HepG2 (cell line): ENCODE measurements around the gene TEX261. TPM values are rescaled to one million over a fixed set of nuclear protein-coding genes. Genes with fewer than 3 reads are reported as not detected.

Experiments
- ATAC-seq: fragments of 200-7000 bp; cut with Tn5 transposase; 3 replicates; pipeline ENCODE4 v1.9.1; 2020; ENCODE audit warnings: mild to moderate bottlenecking, moderate library complexity
- BruUV-seq: library from RNA; stranded (reverse); fragments of 400-500 nt; replicated peaks from 2 replicates; lab custom pipeline; 2021; lab: Mats Ljungman, UMichigan
- CTCF ChIA-PET: fragments of 300-600 bp; formaldehyde crosslinking; extraction: SDS; loops from one replicate; lab custom pipeline; 2021; ENCODE audit warnings: low total read pairs, inconsistent platforms, low intra/inter-chr PET ratio; lab: Yijun Ruan, JAX
- POLR2A ChIA-PET: fragments of 350-600 bp; sonication (Branson Sonifier 250); formaldehyde crosslinking; loops from one replicate; lab custom pipeline; 2020; ENCODE audit warnings: antibody characterized with exemption, inconsistent platforms; lab: Yijun Ruan, JAX
- DNase-seq: peaks from one replicate; pipeline ENCODE4 v3.0.0-alpha.2; 2015; ENCODE audit warnings: low spot score
- FAIRE-seq: peaks from 3 replicates; lab custom pipeline; 2011; peaks lifted over from hg19 to GRCh38; lab: Jason Lieb, UNC
- H2AFZ ChIP-seq: one replicate; pipeline ENCODE4 v1.6.1; 2011; ENCODE audit warnings: low read length, inconsistent platforms
- H3K27ac ChIP-seq: fragments of 300-600 bp; 3 replicates; pipeline ENCODE4 v1.8.0; 2011; ENCODE audit warnings: mixed run types, mild to moderate bottlenecking, mixed read lengths, low read length, inconsistent platforms; ENCODE audit not compliant: insufficient read depth; ENCODE audit errors: extremely low read length
- H3K27me3 ChIP-seq, 2 experiments: fragments of 200-600 bp in 1 of 2; 2 replicates in 1 of 2; 3 replicates in 1 of 2; pipeline versions ENCODE4 v1.6.0 to v1.8.0; 2011; ENCODE audit warnings: low read length in 2 of 2, mild to moderate bottlenecking in 2 of 2, moderate library complexity in 2 of 2, inconsistent platforms in 1 of 2; ENCODE audit not compliant: insufficient read depth in 2 of 2, control insufficient read depth in 1 of 2
- H3K36me3 ChIP-seq, 2 experiments: fragments of 200-600 bp in 1 of 2; replicated peaks in 1 of 2; 2 replicates in 1 of 2; 3 replicates in 1 of 2; pipeline versions ENCODE4 v1.5.1 to v1.8.0; 2011; ENCODE audit warnings: low read length in 2 of 2, inconsistent platforms in 1 of 2; ENCODE audit not compliant: insufficient read depth in 2 of 2, control insufficient read depth in 1 of 2
- H3K4me1 ChIP-seq: 2 replicates; pipeline ENCODE4 v1.5.1; 2012; ENCODE audit warnings: low read length, inconsistent platforms; ENCODE audit not compliant: insufficient read depth
- H3K4me2 ChIP-seq: 2 replicates; pipeline ENCODE4 v1.6.0; 2011; ENCODE audit warnings: low read depth, low read length, inconsistent platforms
- H3K4me3 ChIP-seq, 3 experiments: fragments of 200-600 bp in 1 of 3; sonication (generic), shearing (Covaris generic) in 1 of 3; replicated peaks in 1 of 3; 2 replicates each; pipeline ENCODE4 v1.5.1; 2011 to 2016; ENCODE audit warnings: low read length in 3 of 3, inconsistent platforms in 2 of 3, low read depth in 2 of 3, mild to moderate bottlenecking in 2 of 3, control low read depth in 1 of 3, mixed read lengths in 1 of 3; ENCODE audit not compliant: insufficient read depth in 1 of 3
- H3K79me2 ChIP-seq: one replicate; pipeline ENCODE4 v1.6.1; 2011; ENCODE audit warnings: low read length, inconsistent platforms; ENCODE audit not compliant: insufficient read depth
- H3K9ac ChIP-seq: 2 replicates; pipeline ENCODE4 v1.6.0; 2011; ENCODE audit warnings: mild to moderate bottlenecking, low read depth, low read length, inconsistent platforms; ENCODE audit not compliant: insufficient read depth
- H3K9me3 ChIP-seq: 2 replicates; pipeline ENCODE4 v1.5.1; 2012; ENCODE audit warnings: mild to moderate bottlenecking, low read length
- H4K20me1 ChIP-seq: 2 replicates; pipeline ENCODE4 v1.6.0; 2011; ENCODE audit warnings: inconsistent platforms, mild to moderate bottlenecking, low read length, moderate library complexity; ENCODE audit not compliant: insufficient read depth
- CCAR2 ChIP-seq: fragments of 200-400 bp; formaldehyde crosslinking; optimal IDR thresholded peaks from 2 replicates; pipeline ENCODE3; 2018; ENCODE audit warnings: low read depth, mild to moderate bottlenecking, low read length, moderate library complexity
- EZH2 ChIP-seq: conservative IDR thresholded peaks from 2 replicates; pipeline ENCODE4 v1.6.1; 2012; ENCODE audit warnings: mild to moderate bottlenecking, low read depth, low read length, moderate library complexity
- HOXA9 ChIP-seq: sonication (generic); formaldehyde crosslinking; IDR thresholded peaks from 2 replicates; pipeline ENCODE4 v1.8.1; 2022; ENCODE audit warnings: missing genetic modification reagents, mild to moderate bottlenecking, moderate library complexity, borderline replicate concordance
- KMT2B ChIP-seq: IDR thresholded peaks from 2 replicates; pipeline ENCODE4 v1.6.1; 2016; ENCODE audit warnings: missing genetic modification reagents, missing compliant biosample characterization
- NR3C1 ChIP-seq: sonication (generic); formaldehyde crosslinking; IDR thresholded peaks from 2 replicates; pipeline ENCODE4 v1.4.0; 2020; ENCODE audit warnings: missing genetic modification reagents
- ZFP41 ChIP-seq: sonication (generic); formaldehyde crosslinking; IDR thresholded peaks from 2 replicates; pipeline ENCODE4 v1.4.0; 2020; ENCODE audit warnings: mild to moderate bottlenecking, missing genetic modification reagents, borderline replicate concordance
- ZNF484 ChIP-seq: sonication (generic); formaldehyde crosslinking; IDR thresholded peaks from 2 replicates; pipeline ENCODE4 v1.5.1; 2020; ENCODE audit warnings: mild to moderate bottlenecking, low read depth, missing genetic modification reagents, borderline replicate concordance
- ZNF530 ChIP-seq: sonication (generic); formaldehyde crosslinking; IDR thresholded peaks from 2 replicates; pipeline ENCODE4 v1.5.0; 2020; ENCODE audit warnings: low read depth, mild to moderate bottlenecking, missing genetic modification reagents
- ZNF772 ChIP-seq: sonication (generic); formaldehyde crosslinking; IDR thresholded peaks from 2 replicates; pipeline ENCODE4 v1.5.0; 2020; ENCODE audit warnings: mild to moderate bottlenecking, missing genetic modification reagents
- ZNF839 ChIP-seq: sonication (generic); formaldehyde crosslinking; IDR thresholded peaks from 2 replicates; pipeline ENCODE4 v1.4.0; 2020; ENCODE audit warnings: missing genetic modification reagents, mild to moderate bottlenecking, borderline replicate concordance
- ZSCAN29 ChIP-seq: sonication (generic); formaldehyde crosslinking; conservative IDR thresholded peaks from 2 replicates; pipeline ENCODE4 v1.4.0; 2020; ENCODE audit warnings: mild to moderate bottlenecking, missing genetic modification reagents
- WGBS: methylation state at CpG from one replicate; pipeline ENCODE4 v1.1.6; 2017; ENCODE audit warnings: low lambda C conversion rate; 5-methylcytosine and 5-hydroxymethylcytosine counted together
- in situ Hi-C: cut with HindIII; loops from 2 replicates; pipeline ENCODE4 v1.10.0; 2017; ENCODE audit warnings: low pct_unique_long_range_greater_than_20kb; ENCODE audit not compliant: extremely low pct_ligation_motif_present
- intact Hi-C: fragments of 100-400 bp; cut with micrococcal nuclease; formaldehyde crosslinking; loops from one replicate; pipeline ENCODE4 v1.10.0; 2022; ENCODE audit not compliant: unreplicated experiment
- polyA plus RNA-seq, 8 experiments: library from polyadenylated mRNA; depleted of rRNA in 3 of 8; stranded (reverse) in 7 of 8; unstranded in 1 of 8; fragments of >200 nt; fragmentation: Illumina TruSeq in 4 of 8; extraction: Trizol in 4 of 8; gene quantifications; 2 replicates each; pipeline versions ENCODE4 v1.2.1 to v1.2.3, GENCODE V29; 2011 to 2016; ENCODE audit warnings: low read depth in 4 of 8, missing spikeins in 1 of 8, mixed read lengths in 1 of 8; ENCODE audit not compliant: insufficient read depth in 1 of 8
- total RNA-seq, 5 experiments: library from RNA; depleted of rRNA; stranded (reverse); fragments of >200 nt; fragmentation: Illumina TruSeq; extraction: Trizol; gene quantifications; 2 replicates each; pipeline ENCODE4 v1.2.3, GENCODE V29; 2016; ENCODE audit warnings: low read depth in 1 of 5
- TF ChIP-seq, protein P1 (sequence below): sonication (generic); formaldehyde crosslinking; IDR thresholded peaks from 2 replicates; pipeline ENCODE4 v1.4.0; 2020; ENCODE audit warnings: missing genetic modification reagents
- TF ChIP-seq, protein P2 (sequence below): sonication (generic); formaldehyde crosslinking; IDR thresholded peaks from 2 replicates; pipeline ENCODE4 v1.5.1; 2020; ENCODE audit warnings: missing genetic modification reagents, mild to moderate bottlenecking, borderline replicate concordance
- TF ChIP-seq, protein P3 (sequence below): sonication (generic); formaldehyde crosslinking; IDR thresholded peaks from 2 replicates; pipeline ENCODE4 v1.5.0; 2020; ENCODE audit warnings: mild to moderate bottlenecking, missing genetic modification reagents
- TF ChIP-seq, protein P4 (sequence below): sonication (generic); formaldehyde crosslinking; IDR thresholded peaks from 2 replicates; pipeline ENCODE4 v1.8.1; 2023; ENCODE audit warnings: mild to moderate bottlenecking, missing genetic modification reagents
- TF ChIP-seq, protein P5 (sequence below): sonication (generic); formaldehyde crosslinking; IDR thresholded peaks from 2 replicates; pipeline ENCODE4 v1.4.0; 2020; ENCODE audit warnings: missing genetic modification reagents, low read depth, mild to moderate bottlenecking, borderline replicate concordance

The TEX261 gene
- total and polyA plus RNA-seq, 2 of the 13 experiments (the other 11 are each of a cell fraction or from before 2014, with no cell fraction given): 43.8 to 78.7 TPM

DNA sequence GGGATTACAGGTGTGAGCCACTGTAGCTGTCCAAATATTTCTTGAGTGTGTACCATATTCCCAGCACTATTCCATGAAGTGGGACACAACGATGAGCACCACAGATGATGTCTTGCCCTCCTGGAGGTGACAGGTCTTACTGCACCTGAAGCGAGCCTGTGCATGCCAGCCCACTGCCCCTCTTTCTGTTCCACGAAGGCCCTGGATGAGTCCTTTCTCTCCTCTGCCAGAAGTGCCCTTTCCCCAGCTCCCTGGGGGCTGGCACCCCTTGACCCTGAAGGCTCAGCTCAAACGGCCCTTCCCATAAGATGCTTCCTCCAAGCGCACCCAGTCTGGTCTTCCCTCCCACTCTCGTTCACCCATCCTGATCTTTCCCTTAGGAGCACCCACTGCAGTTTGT is 53.5 kb downstream of the TEX261 start:
- CTCF ChIA-PET: no interaction called here
- H3K27me3 ChIP-seq: no peaks in the 10 kb centered on the region; a peak in 1 of 5 replicates
- in situ Hi-C loops: no loop called here
- no peak overlapping the region for H3K27ac ChIP-seq
- 56% methylated on average over 6 of the region's 6 CpGs for WGBS
- DNase-seq (no peak), ATAC-seq (no peak)
- POLR2A ChIA-PET: no interaction called here
- H4K20me1 ChIP-seq: no peaks in the 10 kb centered on the region
- peaks cover 46% of the 10 kb centered on the region for H3K4me1 ChIP-seq
- no peaks in the 10 kb centered on the region for H3K9me3 ChIP-seq
- H2AFZ ChIP-seq: no peak overlapping the region
- no peak for TF ChIP-seq KMT2B (CRISPR knock-in tag)
- TF ChIP-seq ZNF839: no peak
- TF ChIP-seq CCAR2: no peak
- TF ChIP-seq, protein P1, sequence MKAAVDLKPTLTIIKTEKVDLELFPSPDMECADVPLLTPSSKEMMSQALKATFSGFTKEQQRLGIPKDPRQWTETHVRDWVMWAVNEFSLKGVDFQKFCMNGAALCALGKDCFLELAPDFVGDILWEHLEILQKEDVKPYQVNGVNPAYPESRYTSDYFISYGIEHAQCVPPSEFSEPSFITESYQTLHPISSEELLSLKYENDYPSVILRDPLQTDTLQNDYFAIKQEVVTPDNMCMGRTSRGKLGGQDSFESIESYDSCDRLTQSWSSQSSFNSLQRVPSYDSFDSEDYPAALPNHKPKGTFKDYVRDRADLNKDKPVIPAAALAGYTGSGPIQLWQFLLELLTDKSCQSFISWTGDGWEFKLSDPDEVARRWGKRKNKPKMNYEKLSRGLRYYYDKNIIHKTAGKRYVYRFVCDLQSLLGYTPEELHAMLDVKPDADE (CRISPR knock-in tag): no peak
- no peak for TF ChIP-seq ZNF772 (CRISPR knock-in tag)
- TF ChIP-seq EZH2: no peak
- no peak for TF ChIP-seq ZFP41
- TF ChIP-seq, protein P2, sequence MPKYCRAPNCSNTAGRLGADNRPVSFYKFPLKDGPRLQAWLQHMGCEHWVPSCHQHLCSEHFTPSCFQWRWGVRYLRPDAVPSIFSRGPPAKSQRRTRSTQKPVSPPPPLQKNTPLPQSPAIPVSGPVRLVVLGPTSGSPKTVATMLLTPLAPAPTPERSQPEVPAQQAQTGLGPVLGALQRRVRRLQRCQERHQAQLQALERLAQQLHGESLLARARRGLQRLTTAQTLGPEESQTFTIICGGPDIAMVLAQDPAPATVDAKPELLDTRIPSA: no peak
- TF ChIP-seq ZSCAN29 (CRISPR knock-in tag): no peak
- no peak for TF ChIP-seq ZNF530 (CRISPR knock-in tag)
- TF ChIP-seq ZNF484 (CRISPR knock-in tag): no peak
- TF ChIP-seq, protein P3, sequence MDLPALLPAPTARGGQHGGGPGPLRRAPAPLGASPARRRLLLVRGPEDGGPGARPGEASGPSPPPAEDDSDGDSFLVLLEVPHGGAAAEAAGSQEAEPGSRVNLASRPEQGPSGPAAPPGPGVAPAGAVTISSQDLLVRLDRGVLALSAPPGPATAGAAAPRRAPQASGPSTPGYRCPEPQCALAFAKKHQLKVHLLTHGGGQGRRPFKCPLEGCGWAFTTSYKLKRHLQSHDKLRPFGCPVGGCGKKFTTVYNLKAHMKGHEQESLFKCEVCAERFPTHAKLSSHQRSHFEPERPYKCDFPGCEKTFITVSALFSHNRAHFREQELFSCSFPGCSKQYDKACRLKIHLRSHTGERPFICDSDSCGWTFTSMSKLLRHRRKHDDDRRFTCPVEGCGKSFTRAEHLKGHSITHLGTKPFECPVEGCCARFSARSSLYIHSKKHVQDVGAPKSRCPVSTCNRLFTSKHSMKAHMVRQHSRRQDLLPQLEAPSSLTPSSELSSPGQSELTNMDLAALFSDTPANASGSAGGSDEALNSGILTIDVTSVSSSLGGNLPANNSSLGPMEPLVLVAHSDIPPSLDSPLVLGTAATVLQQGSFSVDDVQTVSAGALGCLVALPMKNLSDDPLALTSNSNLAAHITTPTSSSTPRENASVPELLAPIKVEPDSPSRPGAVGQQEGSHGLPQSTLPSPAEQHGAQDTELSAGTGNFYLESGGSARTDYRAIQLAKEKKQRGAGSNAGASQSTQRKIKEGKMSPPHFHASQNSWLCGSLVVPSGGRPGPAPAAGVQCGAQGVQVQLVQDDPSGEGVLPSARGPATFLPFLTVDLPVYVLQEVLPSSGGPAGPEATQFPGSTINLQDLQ (CRISPR knock-in tag): no peak
- TF ChIP-seq, protein P4, sequence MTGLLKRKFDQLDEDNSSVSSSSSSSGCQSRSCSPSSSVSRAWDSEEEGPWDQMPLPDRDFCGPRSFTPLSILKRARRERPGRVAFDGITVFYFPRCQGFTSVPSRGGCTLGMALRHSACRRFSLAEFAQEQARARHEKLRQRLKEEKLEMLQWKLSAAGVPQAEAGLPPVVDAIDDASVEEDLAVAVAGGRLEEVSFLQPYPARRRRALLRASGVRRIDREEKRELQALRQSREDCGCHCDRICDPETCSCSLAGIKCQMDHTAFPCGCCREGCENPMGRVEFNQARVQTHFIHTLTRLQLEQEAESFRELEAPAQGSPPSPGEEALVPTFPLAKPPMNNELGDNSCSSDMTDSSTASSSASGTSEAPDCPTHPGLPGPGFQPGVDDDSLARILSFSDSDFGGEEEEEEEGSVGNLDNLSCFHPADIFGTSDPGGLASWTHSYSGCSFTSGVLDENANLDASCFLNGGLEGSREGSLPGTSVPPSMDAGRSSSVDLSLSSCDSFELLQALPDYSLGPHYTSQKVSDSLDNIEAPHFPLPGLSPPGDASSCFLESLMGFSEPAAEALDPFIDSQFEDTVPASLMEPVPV: no peak
- TF ChIP-seq, protein P5, sequence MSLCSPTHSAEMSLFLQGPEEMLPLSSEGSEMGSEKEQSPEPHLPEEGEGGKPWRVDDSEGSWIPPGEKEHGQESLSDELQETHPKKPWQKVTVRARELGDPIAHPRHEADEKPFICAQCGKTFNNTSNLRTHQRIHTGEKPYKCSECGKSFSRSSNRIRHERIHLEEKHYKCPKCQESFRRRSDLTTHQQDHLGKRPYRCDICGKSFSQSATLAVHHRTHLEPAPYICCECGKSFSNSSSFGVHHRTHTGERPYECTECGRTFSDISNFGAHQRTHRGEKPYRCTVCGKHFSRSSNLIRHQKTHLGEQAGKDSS (CRISPR knock-in tag): no peak
- TF ChIP-seq NR3C1 (CRISPR knock-in tag): no peak
- TF ChIP-seq HOXA9 (CRISPR knock-in tag): no peak
- TF ChIP-seq, all 625 proteins: peak for 0
- no TSS peak for BruUV-seq
- no peak overlapping the region for H3K4me3 ChIP-seq
- H3K9ac ChIP-seq: no peak overlapping the region
- no peaks in the 10 kb centered on the region for H3K79me2 ChIP-seq
- no peak overlapping the region for H3K4me2 ChIP-seq
- no peaks in the 10 kb centered on the region for H3K36me3 ChIP-seq
- intact Hi-C loops: no loop called here
- FAIRE-seq: no peak
